NCI-H2171 (cell line): ENCODE data around the gene LHFPL6.

Source experiments
- DNase-seq: peaks from one replicate; lab custom pipeline; 2025; lab: John Stamatoyannopoulos, UW

LHFPL6 gene

GRCh38 chr13:39379667-39380655, 223.0 kb downstream of the LHFPL6 start:
- no peak for DNase-seq

GRCh38 chr13:39379118-39379517, 223.9 kb downstream of the LHFPL6 start:
- DNase-seq = no peak

- DNase-seq = no peak
These were observed 224.7 kb downstream of the LHFPL6 start for GRCh38 chr13:39378306-39378705.

- DNase-seq = no peak
These were observed 225.3 kb downstream of the LHFPL6 start for GRCh38 chr13:39377699-39378098.

- no peak for DNase-seq
These were observed 226.9 kb downstream of the LHFPL6 start for GRCh38 chr13:39376076-39376475.

- no peak for DNase-seq
These were observed 227.4 kb downstream of the LHFPL6 start for GRCh38 chr13:39375601-39376000.

GRCh38 chr13:39374741-39375189, 228.2 kb downstream of the LHFPL6 start:
- DNase-seq = no peak

- DNase-seq = no peak
These were observed 229.8 kb downstream of the LHFPL6 start for GRCh38 chr13:39373145-39373544.

GRCh38 chr13:39371706-39372105, 231.3 kb downstream of the LHFPL6 start:
- DNase-seq = no peak

GRCh38 chr13:39370554-39370953, 232.4 kb downstream of the LHFPL6 start:
- no peak for DNase-seq

GRCh38 chr13:39370048-39370447, 232.9 kb downstream of the LHFPL6 start:
- DNase-seq = no peak

GRCh38 chr13:39369161-39369890, 233.7 kb downstream of the LHFPL6 start:
- no peak for DNase-seq

- no peak for DNase-seq
These were observed 237.1 kb downstream of the LHFPL6 start for GRCh38 chr13:39365879-39366278.

- DNase-seq = no peak
These were observed 238.0 kb downstream of the LHFPL6 start for GRCh38 chr13:39364947-39365468.

- no peak for DNase-seq
These were observed 239.6 kb downstream of the LHFPL6 start for GRCh38 chr13:39363382-39363772.

GRCh38 chr13:39362652-39363381, 240.2 kb downstream of the LHFPL6 start:
- DNase-seq = no peak

- no peak for DNase-seq
These were observed 249.0 kb downstream of the LHFPL6 start for GRCh38 chr13:39353988-39354387.

GRCh38 chr13:39350461-39350881, 252.5 kb downstream of the LHFPL6 start:
- no peak for DNase-seq

GRCh38 chr13:39349391-39349960, 253.5 kb downstream of the LHFPL6 start:
- DNase-seq = no peak

GRCh38 chr13:39347926-39348901, 254.8 kb downstream of the LHFPL6 start:
- DNase-seq = no peak
